OCI-LY1 (cell line): Measurements from ENCODE around the gene ANKS6.

Experiments used
- H2AFZ ChIP-seq: fragments of 200-600 bp; sonication (generic), shearing (Covaris generic); 2 replicates; pipeline ENCODE4 v1.6.0; 2014; ENCODE audit warnings: antibody characterized with exemption, mild to moderate bottlenecking, low read length
- H3F3A ChIP-seq: fragments of 200-600 bp; sonication (generic), shearing (Covaris generic); 2 replicates; pipeline ENCODE4 v1.6.0; 2014; ENCODE audit warnings: mild to moderate bottlenecking, antibody characterized with exemption, low read length, moderate library complexity; ENCODE audit not compliant: insufficient read depth
- H3K27ac ChIP-seq: fragments of 200-600 bp; sonication (generic); 2 replicates; pipeline ENCODE4 v1.5.1; 2014; ENCODE audit warnings: low read length, mixed run types, mild to moderate bottlenecking, low read depth; ENCODE audit not compliant: poor library complexity, severe bottlenecking
- H3K27me3 ChIP-seq: fragments of 200-600 bp; sonication (generic); 2 replicates; pipeline ENCODE4 v1.6.0; 2014; ENCODE audit warnings: antibody characterized with exemption, mild to moderate bottlenecking, low read length, moderate library complexity; ENCODE audit not compliant: insufficient read depth
- H3K36me3 ChIP-seq: fragments of 200-600 bp; sonication (generic); 2 replicates; pipeline ENCODE4 v1.6.1; 2014; ENCODE audit warnings: mild to moderate bottlenecking, antibody characterized with exemption, low read length, moderate library complexity, mixed read lengths; ENCODE audit not compliant: insufficient read depth
- H3K4me1 ChIP-seq: fragments of 200-600 bp; sonication (generic); 2 replicates; pipeline ENCODE4 v1.5.1; 2014; ENCODE audit warnings: mild to moderate bottlenecking, low read length, moderate library complexity; ENCODE audit not compliant: insufficient read depth, severe bottlenecking
- H3K4me2 ChIP-seq: fragments of 200-600 bp; sonication (generic), shearing (Covaris generic); 2 replicates; pipeline ENCODE4 v1.6.1; 2014; ENCODE audit warnings: low read length
- H3K4me3 ChIP-seq: fragments of 200-600 bp; sonication (generic); 2 replicates; pipeline ENCODE4 v1.5.1; 2014; ENCODE audit warnings: low read length, low read depth, mild to moderate bottlenecking, mixed read lengths; ENCODE audit not compliant: poor library complexity, severe bottlenecking
- H3K79me2 ChIP-seq: fragments of 200-600 bp; shearing (Covaris generic); 2 replicates; pipeline ENCODE4 v1.6.1; 2016; ENCODE audit warnings: mixed run types, low read length, mixed read lengths; ENCODE audit not compliant: insufficient read depth
- H3K9ac ChIP-seq: fragments of 200-600 bp; sonication (generic), shearing (Covaris generic); 2 replicates; pipeline ENCODE4 v1.6.1; 2014; ENCODE audit warnings: mild to moderate bottlenecking, low read length, mixed read lengths
- H3K9me2 ChIP-seq: fragments of 200-600 bp; sonication (generic), shearing (Covaris generic); 2 replicates; pipeline ENCODE4 v1.6.1; 2014; ENCODE audit warnings: low read depth, mild to moderate bottlenecking, low read length, mixed read lengths
- H3K9me3 ChIP-seq: fragments of 200-600 bp; shearing (Covaris generic); 2 replicates; pipeline ENCODE4 v1.6.1; 2014; ENCODE audit warnings: low read length, mixed read lengths
- H4K20me1 ChIP-seq: fragments of 200-600 bp; sonication (generic), shearing (Covaris generic); 2 replicates; pipeline ENCODE4 v1.6.0; 2016; ENCODE audit warnings: mild to moderate bottlenecking, low read length; ENCODE audit not compliant: insufficient read depth
- EZH2 ChIP-seq: fragments of 200-600 bp; sonication (generic), shearing (Covaris generic); IDR thresholded peaks from 2 replicates; pipeline ENCODE4 v1.8.0; 2017; ENCODE audit warnings: borderline replicate concordance, mixed run types, mild to moderate bottlenecking, antibody characterized with exemption, low read length, moderate library complexity, mixed read lengths
- TF ChIP-seq, protein P1 (sequence below): fragments of 200-600 bp; sonication (generic), shearing (Covaris generic); IDR thresholded peaks from 2 replicates; pipeline ENCODE4 v1.5.1; 2017; ENCODE audit warnings: mild to moderate bottlenecking, antibody characterized with exemption, low read length, moderate library complexity, mixed read lengths

ANKS6 gene

DNA sequence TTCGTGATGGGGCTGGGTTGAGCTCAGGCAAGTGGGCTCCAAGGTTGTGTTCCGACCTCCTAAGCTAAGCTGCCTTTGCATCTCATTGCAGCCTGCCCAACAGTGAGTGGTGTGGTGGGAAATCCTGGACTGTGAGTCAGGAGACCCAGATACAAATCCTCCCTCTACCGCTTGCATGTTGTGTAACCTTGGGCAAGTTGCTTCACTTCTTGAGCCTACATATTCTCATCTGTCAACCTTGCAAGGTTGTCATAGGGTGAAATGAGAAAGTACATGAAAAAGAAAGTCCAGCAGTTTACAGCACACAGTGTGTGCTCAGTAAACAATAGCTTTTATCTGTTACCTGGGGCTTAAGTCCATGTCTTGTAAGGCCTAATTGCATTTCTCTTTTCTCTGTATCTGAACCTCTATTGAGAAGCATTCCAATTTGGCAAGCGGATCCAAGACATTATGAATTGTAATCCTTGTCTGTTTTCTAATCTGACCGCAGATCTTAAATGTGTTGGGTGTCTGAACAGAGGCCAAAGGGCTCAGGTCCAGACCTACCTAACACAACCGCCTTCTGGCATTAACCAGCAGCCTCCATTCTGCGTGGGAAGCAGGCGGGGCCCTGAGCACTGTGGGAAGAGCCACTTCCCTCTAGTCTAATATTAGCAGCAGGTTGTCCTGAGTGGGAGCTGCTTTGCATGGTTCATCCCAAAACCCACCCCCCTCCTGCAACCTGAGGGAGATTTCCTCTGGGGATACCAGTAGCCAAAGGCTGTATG lies 9.3 kb upstream of the ANKS6 start:
- Histone ChIP-seq H3F3A (no peaks in the 10 kb centered on the region), H3K4me2 (no peak overlapping the region), H3K9ac (no peak overlapping the region), H3K36me3 (no peaks in the 10 kb centered on the region), H3K27me3 (no peaks in the 10 kb centered on the region), H2AFZ (no peak overlapping the region), H3K4me3 (no peak overlapping the region), H3K9me3 (no peaks in the 10 kb centered on the region), H3K79me2 (no peaks in the 10 kb centered on the region), H3K9me2 (no peaks in the 10 kb centered on the region), H4K20me1 (no peaks in the 10 kb centered on the region), H3K27ac (no peak overlapping the region), H3K4me1 (peaks cover 24% of the 10 kb centered on the region)
- no peak for TF ChIP-seq EZH2
- TF ChIP-seq, protein P1, sequence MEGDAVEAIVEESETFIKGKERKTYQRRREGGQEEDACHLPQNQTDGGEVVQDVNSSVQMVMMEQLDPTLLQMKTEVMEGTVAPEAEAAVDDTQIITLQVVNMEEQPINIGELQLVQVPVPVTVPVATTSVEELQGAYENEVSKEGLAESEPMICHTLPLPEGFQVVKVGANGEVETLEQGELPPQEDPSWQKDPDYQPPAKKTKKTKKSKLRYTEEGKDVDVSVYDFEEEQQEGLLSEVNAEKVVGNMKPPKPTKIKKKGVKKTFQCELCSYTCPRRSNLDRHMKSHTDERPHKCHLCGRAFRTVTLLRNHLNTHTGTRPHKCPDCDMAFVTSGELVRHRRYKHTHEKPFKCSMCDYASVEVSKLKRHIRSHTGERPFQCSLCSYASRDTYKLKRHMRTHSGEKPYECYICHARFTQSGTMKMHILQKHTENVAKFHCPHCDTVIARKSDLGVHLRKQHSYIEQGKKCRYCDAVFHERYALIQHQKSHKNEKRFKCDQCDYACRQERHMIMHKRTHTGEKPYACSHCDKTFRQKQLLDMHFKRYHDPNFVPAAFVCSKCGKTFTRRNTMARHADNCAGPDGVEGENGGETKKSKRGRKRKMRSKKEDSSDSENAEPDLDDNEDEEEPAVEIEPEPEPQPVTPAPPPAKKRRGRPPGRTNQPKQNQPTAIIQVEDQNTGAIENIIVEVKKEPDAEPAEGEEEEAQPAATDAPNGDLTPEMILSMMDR = no peak

GRCh38 chr9:98804083-98804482 lies 7.7 kb upstream of the ANKS6 start:
- peaks cover 5% of the 10 kb centered on the region; the same call in 1 of the 2 replicates for H3K27me3 ChIP-seq
- H2AFZ ChIP-seq = no peak overlapping the region
- H3K9me3 ChIP-seq = no peaks in the 10 kb centered on the region
- no peaks in the 10 kb centered on the region for H3F3A ChIP-seq
- no peaks in the 10 kb centered on the region for H4K20me1 ChIP-seq
- H3K4me2 ChIP-seq = no peak overlapping the region
- H3K27ac ChIP-seq = no peak overlapping the region
- H3K9ac ChIP-seq = no peak overlapping the region
- no peaks in the 10 kb centered on the region for H3K79me2 ChIP-seq
- H3K4me3 ChIP-seq = no peak overlapping the region
- no peaks in the 10 kb centered on the region for H3K9me2 ChIP-seq
- H3K36me3 ChIP-seq = no peaks in the 10 kb centered on the region
- peaks cover 21% of the 10 kb centered on the region for H3K4me1 ChIP-seq
- TF ChIP-seq, protein P1 = no peak
- no peak for TF ChIP-seq EZH2

DNA sequence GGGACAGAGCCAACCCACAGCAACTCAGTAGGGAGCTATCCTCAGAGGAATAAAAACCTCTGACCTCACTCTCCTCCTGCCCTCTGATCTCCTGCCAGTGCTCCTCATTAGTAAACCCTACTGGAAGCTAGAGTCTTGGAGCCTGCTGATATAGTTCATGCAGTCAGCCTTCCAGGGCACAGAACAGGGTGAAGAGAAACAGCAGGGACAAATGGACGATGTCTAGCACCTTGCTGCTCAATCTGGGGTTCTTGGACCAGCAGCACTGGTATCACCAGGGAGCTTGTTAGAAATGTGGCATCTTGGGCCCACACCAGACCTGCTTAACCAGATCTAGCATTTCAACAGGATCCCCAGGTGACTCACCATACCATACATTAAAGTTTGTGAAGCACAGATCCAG lies 5.6 kb upstream of the ANKS6 start:
- Histone ChIP-seq H3K9ac (no peak overlapping the region), H3K36me3 (no peaks in the 10 kb centered on the region; the same call in 1 of the 2 replicates), H3K4me3 (no peak overlapping the region), H3K27ac (no peak overlapping the region), H3K4me2 (no peak overlapping the region), H2AFZ (no peak overlapping the region), H4K20me1 (no peaks in the 10 kb centered on the region), H3K9me3 (0 out of 2 replicates have a peak, but pooled peaks cover 3% of the 10 kb centered on the region), H3F3A (no peaks in the 10 kb centered on the region), H3K27me3 (peaks cover 5% of the 10 kb centered on the region; the same call in 1 of the 2 replicates), H3K79me2 (no peaks in the 10 kb centered on the region), H3K9me2 (no peaks in the 10 kb centered on the region), H3K4me1 (peaks cover 5% of the 10 kb centered on the region)
- TF ChIP-seq EZH2 = no peak
- TF ChIP-seq, protein P1 = no peak
